IMR-90 (cell line): ENCODE results near the gene SDHB. TPM values are rescaled to one million over a fixed set of nuclear protein-coding genes. Genes with fewer than 3 reads are reported as not detected.

Source experiments
- ATAC-seq: fragments of 200-7000 bp; cut with Tn5 transposase; 2 replicates; pipeline ENCODE4 v1.9.1; 2020; ENCODE audit warnings: low read depth, mild to moderate bottlenecking, moderate library complexity
- BruUV-seq: library from RNA; stranded (reverse); fragments of 400-500 nt; replicated peaks from 2 replicates; lab custom pipeline; 2021; lab: Mats Ljungman, UMichigan
- CTCF ChIA-PET: fragments of 300-600 bp; formaldehyde crosslinking; extraction: SDS; loops from one replicate; lab custom pipeline; 2021; ENCODE audit warnings: antibody characterized with exemption; lab: Yijun Ruan, JAX
- POLR2A ChIA-PET: fragments of 300-600 bp; sonication (Branson Sonifier 250); formaldehyde crosslinking; loops from one replicate; lab custom pipeline; 2022; ENCODE audit warnings: antibody characterized with exemption; ENCODE audit not compliant: unreplicated experiment; lab: Charles Lee
- DNase-seq: peaks from one replicate; pipeline ENCODE4 v3.0.0; 2013
- H2AFZ ChIP-seq: replicated peaks from 2 replicates; pipeline ENCODE3; 2013; ENCODE audit warnings: low read length, mild to moderate bottlenecking; ENCODE audit not compliant: poor library complexity
- H2AK5ac ChIP-seq: 2 replicates; pipeline ENCODE4 v1.6.1; 2013; ENCODE audit warnings: low read depth, low read length, inconsistent platforms
- H2AK9ac ChIP-seq: replicated peaks from 2 replicates; pipeline ENCODE3; 2013; ENCODE audit warnings: mild to moderate bottlenecking, low read depth, low read length, moderate library complexity; ENCODE audit not compliant: poor library complexity
- H2BK120ac ChIP-seq: 2 replicates; pipeline ENCODE4 v1.6.1; 2013; ENCODE audit warnings: low read depth, low read length, inconsistent platforms
- H2BK15ac ChIP-seq: 3 replicates; pipeline ENCODE4 v1.6.1; 2013; ENCODE audit warnings: low read depth, low read length, inconsistent platforms
- H2BK20ac ChIP-seq: 2 replicates; pipeline ENCODE4 v1.6.1; 2013; ENCODE audit warnings: low read depth, mild to moderate bottlenecking, inconsistent platforms, low read length, moderate library complexity
- H2BK5ac ChIP-seq: 2 replicates; pipeline ENCODE4 v1.6.1; 2013; ENCODE audit warnings: mild to moderate bottlenecking, low read depth, low read length, inconsistent platforms; ENCODE audit not compliant: poor library complexity, severe bottlenecking
- H3K14ac ChIP-seq: replicated peaks from 2 replicates; pipeline ENCODE4 v1.6.1; 2013; ENCODE audit warnings: low read depth, low read length, inconsistent platforms
- H3K18ac ChIP-seq: 2 replicates; pipeline ENCODE4 v1.6.1; 2013; ENCODE audit warnings: low read depth, low read length, control low read depth
- H3K23ac ChIP-seq: 2 replicates; pipeline ENCODE4 v1.6.1; 2013; ENCODE audit warnings: low read depth, low read length, inconsistent platforms
- H3K27ac ChIP-seq: 2 replicates; pipeline ENCODE4 v1.5.1; 2013; ENCODE audit warnings: mild to moderate bottlenecking, control low read depth, low read length; ENCODE audit not compliant: insufficient read depth
- H3K27me3 ChIP-seq: 2 replicates; pipeline ENCODE4 v1.6.1; 2013; ENCODE audit warnings: low read length; ENCODE audit not compliant: control insufficient read depth, insufficient read depth
- H3K36me3 ChIP-seq: 2 replicates; pipeline ENCODE4 v1.6.1; 2013; ENCODE audit warnings: low read length, mixed read lengths; ENCODE audit not compliant: control insufficient read depth, insufficient read depth
- H3K4ac ChIP-seq: 2 replicates; pipeline ENCODE4 v1.6.1; 2013; ENCODE audit warnings: low read depth, low read length, inconsistent platforms
- H3K4me1 ChIP-seq: 2 replicates; pipeline ENCODE4 v1.6.1; 2013; ENCODE audit warnings: low read length, mixed read lengths; ENCODE audit not compliant: control insufficient read depth, insufficient read depth
- H3K4me2 ChIP-seq: 2 replicates; pipeline ENCODE4 v1.6.1; 2013; ENCODE audit warnings: low read depth, mild to moderate bottlenecking, control low read depth, low read length, moderate library complexity
- H3K4me3 ChIP-seq: 2 replicates; pipeline ENCODE4 v1.5.1; 2013; ENCODE audit warnings: low read depth, mild to moderate bottlenecking, control low read depth, low read length, moderate library complexity; ENCODE audit not compliant: insufficient read depth
- H3K56ac ChIP-seq: 2 replicates; pipeline ENCODE4 v1.6.1; 2013; ENCODE audit warnings: low read length, inconsistent platforms; ENCODE audit not compliant: insufficient read depth; ENCODE audit errors: extremely low read depth
- H3K79me1 ChIP-seq, 2 experiments: 2 replicates each; pipeline ENCODE4 v1.6.1; 2013; ENCODE audit warnings: low read length in 2 of 2, inconsistent platforms in 1 of 2, low read depth in 1 of 2
- H3K9ac ChIP-seq: 2 replicates; pipeline ENCODE4 v1.6.1; 2013; ENCODE audit warnings: low read depth, low read length, control low read depth
- H3K9me1 ChIP-seq: 2 replicates; pipeline ENCODE4 v1.6.1; 2013; ENCODE audit warnings: low read length, inconsistent platforms; ENCODE audit not compliant: insufficient read depth
- H3K9me3 ChIP-seq: 2 replicates; pipeline ENCODE4 v1.6.1; 2013; ENCODE audit warnings: low read length; ENCODE audit not compliant: control insufficient read depth, insufficient read depth
- H4K20me1 ChIP-seq: 2 replicates; pipeline ENCODE4 v1.6.1; 2013; ENCODE audit warnings: low read length, inconsistent platforms; ENCODE audit not compliant: insufficient read depth
- H4K5ac ChIP-seq: 2 replicates; pipeline ENCODE4 v1.6.1; 2013; ENCODE audit warnings: mild to moderate bottlenecking, low read depth, low read length, control low read depth
- H4K8ac ChIP-seq, 2 experiments: 2 replicates each; pipeline ENCODE4 v1.6.1; 2013; ENCODE audit warnings: low read depth in 2 of 2, low read length in 2 of 2, control low read depth in 1 of 2, inconsistent platforms in 1 of 2
- H4K91ac ChIP-seq: 2 replicates; pipeline ENCODE4 v1.6.1; 2013; ENCODE audit warnings: low read depth, low read length, inconsistent platforms; ENCODE audit not compliant: insufficient read depth
- BHLHE40 ChIP-seq: fragments of 150-350 bp; IDR thresholded peaks from 2 replicates; pipeline ENCODE4 v1.6.1; 2016; ENCODE audit warnings: mild to moderate bottlenecking, low read depth, low read length
- CEBPB ChIP-seq: IDR thresholded peaks from 2 replicates; pipeline ENCODE4 v1.6.1; 2012; ENCODE audit warnings: low read depth, low read length, improper control_type of control experiment
- CHD1 ChIP-seq: IDR thresholded peaks from 2 replicates; pipeline ENCODE4 v1.6.1; 2012; ENCODE audit warnings: low read depth, low read length, improper control_type of control experiment
- FOS ChIP-seq: fragments of 150-350 bp; IDR thresholded peaks from 2 replicates; pipeline ENCODE4 v1.6.1; 2016; ENCODE audit warnings: low read depth, low read length
- MAFK ChIP-seq: IDR thresholded peaks from 2 replicates; pipeline ENCODE4 v1.6.1; 2012; ENCODE audit warnings: low read depth, low read length, improper control_type of control experiment
- MAZ ChIP-seq: IDR thresholded peaks from 2 replicates; pipeline ENCODE4 v1.6.1; 2012; ENCODE audit warnings: low read depth, mild to moderate bottlenecking, low read length, improper control_type of control experiment, moderate library complexity, borderline replicate concordance
- MXI1 ChIP-seq: IDR thresholded peaks from 2 replicates; pipeline ENCODE4 v1.6.1; 2012; ENCODE audit warnings: low read depth, mild to moderate bottlenecking, low read length, moderate library complexity, borderline replicate concordance
- NFE2L2 ChIP-seq: fragments of 150-350 bp; IDR thresholded peaks from 2 replicates; pipeline ENCODE4 v1.6.1; 2016; ENCODE audit warnings: low read depth, mild to moderate bottlenecking, low read length
- POLR2A ChIP-seq: IDR thresholded peaks from 2 replicates; pipeline ENCODE4 v1.6.1; 2012; ENCODE audit warnings: mild to moderate bottlenecking, low read depth, low read length
- RAD21 ChIP-seq: IDR thresholded peaks from 2 replicates; pipeline ENCODE4 v1.6.1; 2012; ENCODE audit warnings: low read length, improper control_type of control experiment
- RCOR1 ChIP-seq: IDR thresholded peaks from 2 replicates; pipeline ENCODE4 v1.6.1; 2012; ENCODE audit warnings: mild to moderate bottlenecking, low read length, improper control_type of control experiment; ENCODE audit not compliant: insufficient replicate concordance
- RFX5 ChIP-seq: IDR thresholded peaks from 2 replicates; pipeline ENCODE4 v1.8.0; 2012; ENCODE audit warnings: low read depth, mild to moderate bottlenecking, low read length, moderate library complexity
- SMC3 ChIP-seq: fragments of 150-350 bp; IDR thresholded peaks from 2 replicates; pipeline ENCODE4 v1.6.1; 2016; ENCODE audit warnings: low read depth, mild to moderate bottlenecking, antibody characterized with exemption, low read length, moderate library complexity
- WGBS, 2 experiments: methylation state at CpG; one replicate each; pipeline versions ENCODE4 v1.1.5 to v1.1.7; 2013; ENCODE audit warnings: missing lambda C conversion rate in 2 of 2; ENCODE audit not compliant: insufficient read length in 1 of 2; ENCODE audit errors: extremely low coverage in 2 of 2; 5-methylcytosine and 5-hydroxymethylcytosine counted together
- dilution Hi-C: fragments of 300-500 bp; cut with HindIII; formaldehyde crosslinking; loops from one replicate; pipeline ENCODE4 v1.14.3; 2018; ENCODE audit warnings: low sequenced_read_pairs; ENCODE audit not compliant: unreplicated experiment
- in situ Hi-C: fragments of 300-500 bp; cut with MboI; formaldehyde crosslinking; loops from 3 replicates; pipeline ENCODE4 v1.14.3; 2019; ENCODE audit warnings: low sequenced_read_pairs, inconsistent platforms, mixed read lengths
- intact Hi-C: fragments of 100-400 bp; cut with micrococcal nuclease; formaldehyde crosslinking; loops from 2 replicates; pipeline ENCODE4 v1.10.0; 2022
- polyA plus RNA-seq, 3 experiments: library from polyadenylated mRNA; depleted of rRNA; stranded (reverse); fragments of >200 nt; gene quantifications; 2 replicates each; pipeline ENCODE4 v1.2.3, GENCODE V29; 2012; ENCODE audit warnings: low replicate concordance in 1 of 3
- total RNA-seq: library from RNA; depleted of rRNA; stranded (reverse); fragments of >200 nt; gene quantifications from 2 replicates; pipeline ENCODE4 v1.2.3, GENCODE V29; 2012
- TF ChIP-seq, protein P1 (sequence below): fragments of 150-350 bp; IDR thresholded peaks from 2 replicates; pipeline ENCODE4 v1.6.1; 2016; ENCODE audit warnings: low read depth, mild to moderate bottlenecking, low read length, moderate library complexity, borderline replicate concordance
- TF ChIP-seq, protein P2 (sequence below): fragments of 150-350 bp; IDR thresholded peaks from 2 replicates; pipeline ENCODE4 v1.6.1; 2017; ENCODE audit warnings: mild to moderate bottlenecking, antibody characterized with exemption, low read length, low read depth
- TF ChIP-seq, protein P3 (sequence below): conservative IDR thresholded peaks from 2 replicates; pipeline ENCODE4 v1.5.1; 2012; ENCODE audit warnings: mild to moderate bottlenecking, low read depth, low read length, improper control_type of control experiment

SDHB gene
- total and polyA plus RNA-seq, 2 of the 4 experiments (the other 2 are of a cell fraction), result 122 to 206 TPM

DNA sequence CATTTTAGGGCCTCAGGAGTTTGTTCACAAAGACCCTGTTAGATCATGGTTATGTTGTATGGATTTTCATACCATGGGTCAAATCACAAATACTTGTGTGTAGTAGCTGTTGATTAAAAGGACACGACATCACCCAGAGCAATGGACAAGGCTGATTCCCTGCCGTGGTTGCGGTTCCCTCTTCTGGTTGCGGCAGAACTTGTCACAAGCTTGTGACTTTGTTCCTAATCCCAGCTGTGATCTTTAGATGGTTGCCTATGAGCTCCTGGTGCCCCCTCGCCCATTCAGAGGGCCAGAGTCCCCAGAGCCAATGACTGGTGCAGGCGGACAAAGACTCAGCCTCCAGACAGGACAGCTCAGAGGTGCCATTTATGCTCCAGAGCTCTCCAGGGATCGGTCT is 11.8 kb upstream of the SDHB start:
- CTCF ChIA-PET, result no interaction called here
- intact Hi-C loops, result no loop called here

More for the DNA sequence above, 11.8 kb upstream of the SDHB start:
- no peak overlapping the region for H3K18ac ChIP-seq
- no peak overlapping the region for H2AFZ ChIP-seq
- H3K4me2 ChIP-seq, result no peak overlapping the region
- H3K9ac ChIP-seq, result no peak overlapping the region
- H4K20me1 ChIP-seq, result no peaks in the 10 kb centered on the region
- H4K8ac ChIP-seq, result no peak overlapping the region
- ATAC-seq, result no peak
- H2BK15ac ChIP-seq, result no peak overlapping the region
- 79% methylated on average over 4 of the region's 7 CpGs; no CpG with 5 or more reads in 1 of the 2 experiments for WGBS, 2 experiments
- DNase-seq, result no peak
- no peak overlapping the region for H3K14ac ChIP-seq
- peaks cover 8% of the 10 kb centered on the region for H3K9me3 ChIP-seq
- no peak overlapping the region for H4K5ac ChIP-seq
- dilution Hi-C loops (no loop called here), in situ Hi-C loops (no loop called here)
- H2BK5ac ChIP-seq, result no peak overlapping the region
- BruUV-seq, result no TSS peak
- no peaks in the 10 kb centered on the region for H3K9me1 ChIP-seq
- H2BK120ac ChIP-seq, result no peak overlapping the region
- no peak overlapping the region for H4K91ac ChIP-seq
- no peak overlapping the region for H2AK9ac ChIP-seq
- H3K27me3 ChIP-seq, result peaks cover 14% of the 10 kb centered on the region; the same call in 1 of the 2 replicates
- H3K4me3 ChIP-seq, result no peak overlapping the region
- TF ChIP-seq CEBPB (no peak), BHLHE40 (no peak), RFX5 (no peak), MAZ (no peak), MAFK (no peak), POLR2A (no peak), SMC3 (no peak), NFE2L2 (no peak), CHD1 (no peak), RCOR1 (no peak), FOS (no peak), MXI1 (no peak), RAD21 (no peak)
- TF ChIP-seq, protein P1, sequence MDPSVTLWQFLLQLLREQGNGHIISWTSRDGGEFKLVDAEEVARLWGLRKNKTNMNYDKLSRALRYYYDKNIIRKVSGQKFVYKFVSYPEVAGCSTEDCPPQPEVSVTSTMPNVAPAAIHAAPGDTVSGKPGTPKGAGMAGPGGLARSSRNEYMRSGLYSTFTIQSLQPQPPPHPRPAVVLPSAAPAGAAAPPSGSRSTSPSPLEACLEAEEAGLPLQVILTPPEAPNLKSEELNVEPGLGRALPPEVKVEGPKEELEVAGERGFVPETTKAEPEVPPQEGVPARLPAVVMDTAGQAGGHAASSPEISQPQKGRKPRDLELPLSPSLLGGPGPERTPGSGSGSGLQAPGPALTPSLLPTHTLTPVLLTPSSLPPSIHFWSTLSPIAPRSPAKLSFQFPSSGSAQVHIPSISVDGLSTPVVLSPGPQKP, result no peak
- TF ChIP-seq, protein P2, sequence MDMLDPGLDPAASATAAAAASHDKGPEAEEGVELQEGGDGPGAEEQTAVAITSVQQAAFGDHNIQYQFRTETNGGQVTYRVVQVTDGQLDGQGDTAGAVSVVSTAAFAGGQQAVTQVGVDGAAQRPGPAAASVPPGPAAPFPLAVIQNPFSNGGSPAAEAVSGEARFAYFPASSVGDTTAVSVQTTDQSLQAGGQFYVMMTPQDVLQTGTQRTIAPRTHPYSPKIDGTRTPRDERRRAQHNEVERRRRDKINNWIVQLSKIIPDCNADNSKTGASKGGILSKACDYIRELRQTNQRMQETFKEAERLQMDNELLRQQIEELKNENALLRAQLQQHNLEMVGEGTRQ, result no peak
- TF ChIP-seq, protein P3, sequence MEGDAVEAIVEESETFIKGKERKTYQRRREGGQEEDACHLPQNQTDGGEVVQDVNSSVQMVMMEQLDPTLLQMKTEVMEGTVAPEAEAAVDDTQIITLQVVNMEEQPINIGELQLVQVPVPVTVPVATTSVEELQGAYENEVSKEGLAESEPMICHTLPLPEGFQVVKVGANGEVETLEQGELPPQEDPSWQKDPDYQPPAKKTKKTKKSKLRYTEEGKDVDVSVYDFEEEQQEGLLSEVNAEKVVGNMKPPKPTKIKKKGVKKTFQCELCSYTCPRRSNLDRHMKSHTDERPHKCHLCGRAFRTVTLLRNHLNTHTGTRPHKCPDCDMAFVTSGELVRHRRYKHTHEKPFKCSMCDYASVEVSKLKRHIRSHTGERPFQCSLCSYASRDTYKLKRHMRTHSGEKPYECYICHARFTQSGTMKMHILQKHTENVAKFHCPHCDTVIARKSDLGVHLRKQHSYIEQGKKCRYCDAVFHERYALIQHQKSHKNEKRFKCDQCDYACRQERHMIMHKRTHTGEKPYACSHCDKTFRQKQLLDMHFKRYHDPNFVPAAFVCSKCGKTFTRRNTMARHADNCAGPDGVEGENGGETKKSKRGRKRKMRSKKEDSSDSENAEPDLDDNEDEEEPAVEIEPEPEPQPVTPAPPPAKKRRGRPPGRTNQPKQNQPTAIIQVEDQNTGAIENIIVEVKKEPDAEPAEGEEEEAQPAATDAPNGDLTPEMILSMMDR, result no peak
- no peak overlapping the region for H2BK20ac ChIP-seq
- no peak overlapping the region for H3K27ac ChIP-seq
- no peak overlapping the region for H2AK5ac ChIP-seq
- H3K4ac ChIP-seq, result no peak overlapping the region
- no peak overlapping the region for H3K23ac ChIP-seq
- no peaks in the 10 kb centered on the region for H3K4me1 ChIP-seq
- H3K79me1 ChIP-seq, result no peaks in the 10 kb centered on the region
- no peak overlapping the region for H3K56ac ChIP-seq
- H3K36me3 ChIP-seq, result no peaks in the 10 kb centered on the region
- POLR2A ChIA-PET, result no interaction called here
